HEK293 (cell line): Measurements from ENCODE around the gene AGO3.
A peak's percentile ranks its signal among the peaks of the same experiment; 100 is the strongest.

ENCODE experiments used
- CTCF ChIA-PET: fragments of 350-600 bp; formaldehyde crosslinking; extraction: SDS; loops from one replicate; lab custom pipeline; 2021; ENCODE audit warnings: antibody characterized with exemption; lab: Yijun Ruan, JAX
- POLR2A ChIA-PET: fragments of 300-600 bp; formaldehyde crosslinking; extraction: SDS; loops from one replicate; lab custom pipeline; 2020; ENCODE audit warnings: antibody characterized with exemption, inconsistent platforms; lab: Yijun Ruan, JAX
- H3K27ac ChIP-seq: fragments of 200-500 bp; sonication (Bioruptor generic); 2 replicates; pipeline ENCODE4 v1.5.1; 2014; ENCODE audit warnings: low read depth, low read length, control low read depth, inconsistent platforms; ENCODE audit errors: extremely low read depth
- H3K36me3 ChIP-seq, 2 experiments: fragments of 200-500 bp in 1 of 2; sonication (Bioruptor generic) in 1 of 2; 1 replicate in 1 of 2; 2 replicates in 1 of 2; pipeline ENCODE4 v1.5.1; 2014 to 2017; ENCODE audit warnings: inconsistent platforms in 2 of 2, low read length in 2 of 2; ENCODE audit not compliant: control insufficient read depth in 2 of 2, insufficient read depth in 1 of 2
- H3K4me1 ChIP-seq: fragments of 200-500 bp; sonication (Bioruptor generic); 2 replicates; pipeline ENCODE4 v1.5.1; 2014; ENCODE audit warnings: mild to moderate bottlenecking, low read length, inconsistent platforms; ENCODE audit not compliant: control insufficient read depth, insufficient read depth
- H3K4me3 ChIP-seq: 2 replicates; pipeline ENCODE4 v1.5.1; 2011; ENCODE audit warnings: low read depth, mild to moderate bottlenecking, control low read depth, low read length, moderate library complexity
- H3K9me3 ChIP-seq: fragments of 200-500 bp; sonication (Bioruptor generic); 2 replicates; pipeline ENCODE4 v1.5.1; 2014; ENCODE audit warnings: low read depth, low read length, inconsistent platforms; ENCODE audit not compliant: control insufficient read depth, insufficient read depth
- EGR2 ChIP-seq: fragments of 450-650 bp; formaldehyde crosslinking; IDR thresholded peaks from 2 replicates; pipeline ENCODE4 v1.5.1; 2016; ENCODE audit warnings: low read depth, missing biosample characterization, missing genetic modification characterization
- GFI1B ChIP-seq: fragments of 450-650 bp; formaldehyde crosslinking; IDR thresholded peaks from 2 replicates; pipeline ENCODE4 v1.5.1; 2016; ENCODE audit warnings: missing biosample characterization, missing genetic modification characterization
- IKZF3 ChIP-seq: fragments of 450-650 bp; IDR thresholded peaks from 2 replicates; pipeline ENCODE4 v1.5.0; 2018; ENCODE audit warnings: missing biosample characterization, mild to moderate bottlenecking, missing genetic modification characterization, moderate library complexity
- KLF7 ChIP-seq: fragments of 450-650 bp; formaldehyde crosslinking; IDR thresholded peaks from 2 replicates; pipeline ENCODE4 v1.5.1; 2016; ENCODE audit warnings: missing biosample characterization, missing genetic modification characterization, borderline replicate concordance
- OSR2 ChIP-seq: fragments of 450-650 bp; formaldehyde crosslinking; IDR thresholded peaks from 2 replicates; pipeline ENCODE4 v1.5.1; 2016; ENCODE audit warnings: missing biosample characterization, missing genetic modification characterization
- SCRT2 ChIP-seq: fragments of 450-650 bp; formaldehyde crosslinking; IDR thresholded peaks from 2 replicates; pipeline ENCODE4 v1.5.1; 2016; ENCODE audit warnings: missing biosample characterization, missing genetic modification characterization
- SP2 ChIP-seq: fragments of 450-650 bp; formaldehyde crosslinking; IDR thresholded peaks from 2 replicates; pipeline ENCODE4 v1.5.1; 2016; ENCODE audit warnings: missing biosample characterization, missing genetic modification characterization
- ZFP69B ChIP-seq: fragments of 450-650 bp; formaldehyde crosslinking; IDR thresholded peaks from 2 replicates; pipeline ENCODE4 v1.5.1; 2016; ENCODE audit warnings: missing biosample characterization, missing genetic modification characterization
- ZNF174 ChIP-seq: fragments of 450-650 bp; formaldehyde crosslinking; IDR thresholded peaks from 2 replicates; pipeline ENCODE4 v1.5.0; 2017; ENCODE audit warnings: missing biosample characterization, mild to moderate bottlenecking, missing genetic modification characterization
- ZNF211 ChIP-seq: fragments of 450-650 bp; formaldehyde crosslinking; IDR thresholded peaks from 2 replicates; pipeline ENCODE4 v1.5.1; 2016; ENCODE audit warnings: low read depth, missing biosample characterization, missing genetic modification characterization
- ZNF223 ChIP-seq: fragments of 450-650 bp; formaldehyde crosslinking; IDR thresholded peaks from 2 replicates; pipeline ENCODE4 v1.5.1; 2016; ENCODE audit warnings: missing biosample characterization, missing genetic modification characterization
- ZNF354C ChIP-seq: fragments of 450-650 bp; formaldehyde crosslinking; IDR thresholded peaks from 2 replicates; pipeline ENCODE4 v1.5.1; 2016; ENCODE audit warnings: missing biosample characterization, missing genetic modification characterization, low read depth, borderline replicate concordance
- ZNF423 ChIP-seq: fragments of 450-650 bp; formaldehyde crosslinking; IDR thresholded peaks from 2 replicates; pipeline ENCODE4 v1.5.1; 2016; ENCODE audit warnings: missing biosample characterization, missing genetic modification characterization
- ZNF521 ChIP-seq: fragments of 450-650 bp; formaldehyde crosslinking; IDR thresholded peaks from 2 replicates; pipeline ENCODE4 v1.5.1; 2017; ENCODE audit warnings: missing biosample characterization, mild to moderate bottlenecking, missing genetic modification characterization
- ZNF560 ChIP-seq: fragments of 450-650 bp; formaldehyde crosslinking; IDR thresholded peaks from 2 replicates; pipeline ENCODE4 v1.5.1; 2017; ENCODE audit warnings: missing biosample characterization, missing genetic modification characterization, borderline replicate concordance
- ZNF585B ChIP-seq: fragments of 450-650 bp; formaldehyde crosslinking; IDR thresholded peaks from 2 replicates; pipeline ENCODE4 v1.5.1; 2016; ENCODE audit warnings: missing biosample characterization, missing genetic modification characterization
- ZNF600 ChIP-seq: fragments of 450-650 bp; formaldehyde crosslinking; IDR thresholded peaks from 2 replicates; pipeline ENCODE4 v1.5.1; 2016; ENCODE audit warnings: missing biosample characterization, missing genetic modification characterization
- ZNF626 ChIP-seq: fragments of 450-650 bp; sonication (Bioruptor Pico); formaldehyde crosslinking; IDR thresholded peaks from 2 replicates; pipeline ENCODE4 v1.5.1; 2018; ENCODE audit warnings: missing biosample characterization, missing genetic modification characterization, inconsistent platforms
- ZNF654 ChIP-seq: fragments of 450-650 bp; formaldehyde crosslinking; IDR thresholded peaks from 2 replicates; pipeline ENCODE4 v1.5.1; 2016; ENCODE audit warnings: low read depth, missing biosample characterization, missing genetic modification characterization
- ZNF707 ChIP-seq: fragments of 450-650 bp; formaldehyde crosslinking; IDR thresholded peaks from 2 replicates; pipeline ENCODE4 v1.5.1; 2016; ENCODE audit warnings: missing biosample characterization, missing genetic modification characterization
- ZNF747 ChIP-seq: fragments of 450-650 bp; formaldehyde crosslinking; IDR thresholded peaks from 2 replicates; pipeline ENCODE4 v1.5.1; 2016; ENCODE audit warnings: missing biosample characterization, missing genetic modification characterization
- ZNF768 ChIP-seq: fragments of 450-650 bp; formaldehyde crosslinking; IDR thresholded peaks from 2 replicates; pipeline ENCODE4 v1.5.1; 2018; ENCODE audit warnings: missing biosample characterization, mild to moderate bottlenecking, missing genetic modification characterization
- TF ChIP-seq, protein P1 (sequence below): fragments of 450-650 bp; formaldehyde crosslinking; IDR thresholded peaks from 2 replicates; pipeline ENCODE4 v1.5.1; 2016; ENCODE audit warnings: missing biosample characterization, missing genetic modification characterization
- TF ChIP-seq, protein P2 (sequence below): fragments of 450-650 bp; formaldehyde crosslinking; IDR thresholded peaks from 2 replicates; pipeline ENCODE4 v1.5.0; 2017; ENCODE audit warnings: missing biosample characterization, missing genetic modification characterization, borderline replicate concordance
- TF ChIP-seq, protein P3 (sequence below): fragments of 450-650 bp; formaldehyde crosslinking; IDR thresholded peaks from 2 replicates; pipeline ENCODE4 v1.5.1; 2016; ENCODE audit warnings: missing biosample characterization, missing genetic modification characterization, low read depth
- TF ChIP-seq, protein P4 (sequence below): fragments of 450-650 bp; IDR thresholded peaks from 2 replicates; pipeline ENCODE4 v1.5.1; 2018; ENCODE audit warnings: missing biosample characterization, mild to moderate bottlenecking, missing genetic modification characterization
- TF ChIP-seq, protein P5 (sequence below): fragments of 450-650 bp; formaldehyde crosslinking; IDR thresholded peaks from 2 replicates; pipeline ENCODE4 v1.5.1; 2016; ENCODE audit warnings: missing biosample characterization, missing genetic modification characterization
- TF ChIP-seq, protein P6 (sequence below): fragments of 450-650 bp; formaldehyde crosslinking; IDR thresholded peaks from 2 replicates; pipeline ENCODE4 v1.5.1; 2016; ENCODE audit warnings: missing biosample characterization, missing genetic modification characterization, borderline replicate concordance

Gene AGO3

DNA sequence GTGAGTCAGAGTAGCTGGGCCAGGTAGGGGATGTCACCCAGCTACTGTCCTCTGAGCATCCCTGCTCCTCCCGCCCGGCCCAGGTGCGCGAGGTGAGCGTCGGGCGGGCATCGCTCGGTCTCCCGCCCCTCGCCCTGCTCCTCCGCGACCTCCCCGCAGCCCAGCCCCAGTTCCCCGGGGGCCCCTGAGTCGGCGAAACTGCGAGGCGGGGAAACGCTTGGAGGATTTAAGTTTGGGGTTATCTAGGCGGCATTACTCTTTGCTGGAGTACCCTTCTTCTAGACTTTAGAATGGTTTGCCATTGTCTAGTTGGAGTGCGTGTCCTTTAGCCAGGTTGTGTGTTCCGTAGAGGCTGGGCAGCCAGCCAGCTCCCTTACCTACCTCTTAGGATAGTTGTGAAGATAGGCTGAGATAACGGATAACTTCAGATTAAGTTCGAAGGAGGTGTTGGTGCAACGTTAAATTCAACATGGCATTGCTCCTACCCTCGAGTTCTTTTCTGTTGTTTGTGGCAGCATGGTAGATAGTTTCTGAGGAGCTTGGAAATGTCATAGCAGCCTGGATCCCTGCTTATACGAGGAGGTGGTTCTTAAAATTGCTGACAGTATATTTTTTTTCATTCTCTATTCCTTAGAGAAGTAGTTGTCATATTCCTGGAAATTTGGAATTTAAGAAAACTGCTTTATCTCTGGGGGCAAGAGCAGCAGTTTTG lies 697 bp downstream of the AGO3 start:
- H3K27ac ChIP-seq, result peak overlapping the region; percentile 96
- CTCF ChIA-PET, result interaction anchor here (0.7 to 1.4 kb wide), 3 partner anchors 48 to 416 kb away, joined by 3 to 7 read pairs (median 3); partner anchors contain the start of gene AGO1
- peaks cover 24% of the 10 kb centered on the region for H3K4me1 ChIP-seq
- POLR2A ChIA-PET, result interaction anchor here (0.5 to 2.3 kb wide), 8 partner anchors 9 to 519 kb away, joined by 3 to 13 read pairs (median 3); partner anchors contain the start of genes AGO1, CLSPN and OSCP1
- H3K4me3 ChIP-seq, result peak overlapping the region; percentile 95
- H3K9me3 ChIP-seq, result no peaks in the 10 kb centered on the region
- peaks cover 0 to 6% of the 10 kb centered on the region in 2 experiments; a peak in 1 of 3 replicates for H3K36me3 ChIP-seq
- TF ChIP-seq, protein P1, sequence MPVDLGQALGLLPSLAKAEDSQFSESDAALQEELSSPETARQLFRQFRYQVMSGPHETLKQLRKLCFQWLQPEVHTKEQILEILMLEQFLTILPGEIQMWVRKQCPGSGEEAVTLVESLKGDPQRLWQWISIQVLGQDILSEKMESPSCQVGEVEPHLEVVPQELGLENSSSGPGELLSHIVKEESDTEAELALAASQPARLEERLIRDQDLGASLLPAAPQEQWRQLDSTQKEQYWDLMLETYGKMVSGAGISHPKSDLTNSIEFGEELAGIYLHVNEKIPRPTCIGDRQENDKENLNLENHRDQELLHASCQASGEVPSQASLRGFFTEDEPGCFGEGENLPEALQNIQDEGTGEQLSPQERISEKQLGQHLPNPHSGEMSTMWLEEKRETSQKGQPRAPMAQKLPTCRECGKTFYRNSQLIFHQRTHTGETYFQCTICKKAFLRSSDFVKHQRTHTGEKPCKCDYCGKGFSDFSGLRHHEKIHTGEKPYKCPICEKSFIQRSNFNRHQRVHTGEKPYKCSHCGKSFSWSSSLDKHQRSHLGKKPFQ (tag by site-specific recombination), result no peak
- no peak for TF ChIP-seq ZNF174 (tag by site-specific recombination)
- TF ChIP-seq GFI1B, result no peak
- no peak for TF ChIP-seq ZNF560 (tag by site-specific recombination)
- TF ChIP-seq ZNF223, result no peak
- no peak for TF ChIP-seq ZNF768 (tag by site-specific recombination)
- no peak for TF ChIP-seq OSR2
- TF ChIP-seq, protein P2, sequence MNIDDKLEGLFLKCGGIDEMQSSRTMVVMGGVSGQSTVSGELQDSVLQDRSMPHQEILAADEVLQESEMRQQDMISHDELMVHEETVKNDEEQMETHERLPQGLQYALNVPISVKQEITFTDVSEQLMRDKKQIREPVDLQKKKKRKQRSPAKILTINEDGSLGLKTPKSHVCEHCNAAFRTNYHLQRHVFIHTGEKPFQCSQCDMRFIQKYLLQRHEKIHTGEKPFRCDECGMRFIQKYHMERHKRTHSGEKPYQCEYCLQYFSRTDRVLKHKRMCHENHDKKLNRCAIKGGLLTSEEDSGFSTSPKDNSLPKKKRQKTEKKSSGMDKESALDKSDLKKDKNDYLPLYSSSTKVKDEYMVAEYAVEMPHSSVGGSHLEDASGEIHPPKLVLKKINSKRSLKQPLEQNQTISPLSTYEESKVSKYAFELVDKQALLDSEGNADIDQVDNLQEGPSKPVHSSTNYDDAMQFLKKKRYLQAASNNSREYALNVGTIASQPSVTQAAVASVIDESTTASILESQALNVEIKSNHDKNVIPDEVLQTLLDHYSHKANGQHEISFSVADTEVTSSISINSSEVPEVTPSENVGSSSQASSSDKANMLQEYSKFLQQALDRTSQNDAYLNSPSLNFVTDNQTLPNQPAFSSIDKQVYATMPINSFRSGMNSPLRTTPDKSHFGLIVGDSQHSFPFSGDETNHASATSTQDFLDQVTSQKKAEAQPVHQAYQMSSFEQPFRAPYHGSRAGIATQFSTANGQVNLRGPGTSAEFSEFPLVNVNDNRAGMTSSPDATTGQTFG (tag by site-specific recombination), result no peak
- TF ChIP-seq, protein P3, sequence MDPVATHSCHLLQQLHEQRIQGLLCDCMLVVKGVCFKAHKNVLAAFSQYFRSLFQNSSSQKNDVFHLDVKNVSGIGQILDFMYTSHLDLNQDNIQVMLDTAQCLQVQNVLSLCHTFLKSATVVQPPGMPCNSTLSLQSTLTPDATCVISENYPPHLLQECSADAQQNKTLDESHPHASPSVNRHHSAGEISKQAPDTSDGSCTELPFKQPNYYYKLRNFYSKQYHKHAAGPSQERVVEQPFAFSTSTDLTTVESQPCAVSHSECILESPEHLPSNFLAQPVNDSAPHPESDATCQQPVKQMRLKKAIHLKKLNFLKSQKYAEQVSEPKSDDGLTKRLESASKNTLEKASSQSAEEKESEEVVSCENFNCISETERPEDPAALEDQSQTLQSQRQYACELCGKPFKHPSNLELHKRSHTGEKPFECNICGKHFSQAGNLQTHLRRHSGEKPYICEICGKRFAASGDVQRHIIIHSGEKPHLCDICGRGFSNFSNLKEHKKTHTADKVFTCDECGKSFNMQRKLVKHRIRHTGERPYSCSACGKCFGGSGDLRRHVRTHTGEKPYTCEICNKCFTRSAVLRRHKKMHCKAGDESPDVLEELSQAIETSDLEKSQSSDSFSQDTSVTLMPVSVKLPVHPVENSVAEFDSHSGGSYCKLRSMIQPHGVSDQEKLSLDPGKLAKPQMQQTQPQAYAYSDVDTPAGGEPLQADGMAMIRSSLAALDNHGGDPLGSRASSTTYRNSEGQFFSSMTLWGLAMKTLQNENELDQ (tag by site-specific recombination), result no peak
- no peak for TF ChIP-seq ZFP69B
- peak; percentile 69 for TF ChIP-seq SP2 (tag by site-specific recombination)
- no peak for TF ChIP-seq ZNF626
- no peak for TF ChIP-seq ZNF747 (tag by site-specific recombination)
- no peak for TF ChIP-seq ZNF423
- no peak; the same call in 1 of the 2 replicates for TF ChIP-seq ZNF600 (tag by site-specific recombination)
- no peak for TF ChIP-seq ZNF707
- TF ChIP-seq ZNF521 (tag by site-specific recombination), result no peak
- TF ChIP-seq, protein P4, sequence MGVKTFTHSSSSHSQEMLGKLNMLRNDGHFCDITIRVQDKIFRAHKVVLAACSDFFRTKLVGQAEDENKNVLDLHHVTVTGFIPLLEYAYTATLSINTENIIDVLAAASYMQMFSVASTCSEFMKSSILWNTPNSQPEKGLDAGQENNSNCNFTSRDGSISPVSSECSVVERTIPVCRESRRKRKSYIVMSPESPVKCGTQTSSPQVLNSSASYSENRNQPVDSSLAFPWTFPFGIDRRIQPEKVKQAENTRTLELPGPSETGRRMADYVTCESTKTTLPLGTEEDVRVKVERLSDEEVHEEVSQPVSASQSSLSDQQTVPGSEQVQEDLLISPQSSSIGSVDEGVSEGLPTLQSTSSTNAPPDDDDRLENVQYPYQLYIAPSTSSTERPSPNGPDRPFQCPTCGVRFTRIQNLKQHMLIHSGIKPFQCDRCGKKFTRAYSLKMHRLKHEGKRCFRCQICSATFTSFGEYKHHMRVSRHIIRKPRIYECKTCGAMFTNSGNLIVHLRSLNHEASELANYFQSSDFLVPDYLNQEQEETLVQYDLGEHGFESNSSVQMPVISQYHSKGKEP (tag by site-specific recombination), result no peak
- TF ChIP-seq SCRT2 (tag by site-specific recombination), result no peak
- TF ChIP-seq EGR2 (tag by site-specific recombination), result no peak; the same call in 1 of the 2 replicates
- TF ChIP-seq, protein P5, sequence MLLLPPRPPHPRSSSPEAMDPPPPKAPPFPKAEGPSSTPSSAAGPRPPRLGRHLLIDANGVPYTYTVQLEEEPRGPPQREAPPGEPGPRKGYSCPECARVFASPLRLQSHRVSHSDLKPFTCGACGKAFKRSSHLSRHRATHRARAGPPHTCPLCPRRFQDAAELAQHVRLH (tag by site-specific recombination), result no peak
- TF ChIP-seq KLF7 (tag by site-specific recombination), result no peak
- no peak for TF ChIP-seq IKZF3 (tag by site-specific recombination)
- TF ChIP-seq ZNF354C, result no peak
- no peak for TF ChIP-seq ZNF654 (tag by site-specific recombination)
- TF ChIP-seq ZNF585B, result no peak
- no peak for TF ChIP-seq ZNF211
- TF ChIP-seq, protein P6, sequence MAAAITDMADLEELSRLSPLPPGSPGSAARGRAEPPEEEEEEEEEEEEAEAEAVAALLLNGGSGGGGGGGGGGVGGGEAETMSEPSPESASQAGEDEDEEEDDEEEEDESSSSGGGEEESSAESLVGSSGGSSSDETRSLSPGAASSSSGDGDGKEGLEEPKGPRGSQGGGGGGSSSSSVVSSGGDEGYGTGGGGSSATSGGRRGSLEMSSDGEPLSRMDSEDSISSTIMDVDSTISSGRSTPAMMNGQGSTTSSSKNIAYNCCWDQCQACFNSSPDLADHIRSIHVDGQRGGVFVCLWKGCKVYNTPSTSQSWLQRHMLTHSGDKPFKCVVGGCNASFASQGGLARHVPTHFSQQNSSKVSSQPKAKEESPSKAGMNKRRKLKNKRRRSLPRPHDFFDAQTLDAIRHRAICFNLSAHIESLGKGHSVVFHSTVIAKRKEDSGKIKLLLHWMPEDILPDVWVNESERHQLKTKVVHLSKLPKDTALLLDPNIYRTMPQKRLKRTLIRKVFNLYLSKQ, result no peak
